PC-3 (cell line): ENCODE measurements around the gene ZMYND10.

Experiments
- EZH2 ChIP-seq: fragments of 300-600 bp; sonication (generic); IDR thresholded peaks from one replicate; pipeline ENCODE4 v1.6.1; 2017; ENCODE audit warnings: antibody characterized with exemption, mild to moderate bottlenecking, low read length; ENCODE audit not compliant: unreplicated experiment
- TF ChIP-seq, protein P1 (sequence below): fragments of 300-600 bp; sonication (generic); conservative IDR thresholded peaks from 2 replicates; pipeline ENCODE4 v1.5.1; 2017; ENCODE audit warnings: antibody characterized with exemption, low read depth, mild to moderate bottlenecking, low read length

DNA sequence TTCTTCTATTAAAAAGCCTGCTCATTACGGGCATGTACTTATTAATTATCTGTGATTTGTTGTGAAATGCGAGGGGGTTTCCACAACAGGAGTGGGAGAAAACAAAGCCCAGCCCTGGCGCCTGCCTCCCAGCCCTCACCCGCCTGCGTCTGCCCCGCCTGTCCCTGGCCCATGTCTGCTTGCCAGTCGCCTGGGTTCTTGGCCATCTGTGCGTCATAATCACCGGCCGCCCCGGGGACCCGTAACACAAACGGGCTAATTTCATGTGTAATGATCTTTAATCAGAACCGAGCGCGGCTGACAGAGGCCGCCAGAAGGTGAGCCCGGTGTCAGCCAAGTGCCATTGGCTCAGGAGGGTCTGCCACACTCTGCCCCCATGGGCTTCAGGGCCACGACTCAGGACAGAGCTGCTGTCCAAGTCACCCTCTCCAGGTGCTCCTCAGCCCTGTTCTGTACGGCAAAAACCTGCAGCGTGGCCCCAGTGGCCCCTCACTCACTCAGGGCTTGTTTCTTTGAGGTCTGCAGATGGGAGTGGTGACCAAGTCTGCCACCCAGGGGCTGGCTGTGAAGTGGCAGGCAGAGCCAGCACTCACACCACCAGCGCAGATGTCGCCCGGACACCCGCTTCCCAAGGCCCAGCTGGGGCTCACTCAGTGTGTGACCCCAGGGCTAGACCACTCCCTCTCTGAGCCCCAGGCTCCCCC, 42.6 kb upstream of the ZMYND10 start:
- TF ChIP-seq, protein P1, sequence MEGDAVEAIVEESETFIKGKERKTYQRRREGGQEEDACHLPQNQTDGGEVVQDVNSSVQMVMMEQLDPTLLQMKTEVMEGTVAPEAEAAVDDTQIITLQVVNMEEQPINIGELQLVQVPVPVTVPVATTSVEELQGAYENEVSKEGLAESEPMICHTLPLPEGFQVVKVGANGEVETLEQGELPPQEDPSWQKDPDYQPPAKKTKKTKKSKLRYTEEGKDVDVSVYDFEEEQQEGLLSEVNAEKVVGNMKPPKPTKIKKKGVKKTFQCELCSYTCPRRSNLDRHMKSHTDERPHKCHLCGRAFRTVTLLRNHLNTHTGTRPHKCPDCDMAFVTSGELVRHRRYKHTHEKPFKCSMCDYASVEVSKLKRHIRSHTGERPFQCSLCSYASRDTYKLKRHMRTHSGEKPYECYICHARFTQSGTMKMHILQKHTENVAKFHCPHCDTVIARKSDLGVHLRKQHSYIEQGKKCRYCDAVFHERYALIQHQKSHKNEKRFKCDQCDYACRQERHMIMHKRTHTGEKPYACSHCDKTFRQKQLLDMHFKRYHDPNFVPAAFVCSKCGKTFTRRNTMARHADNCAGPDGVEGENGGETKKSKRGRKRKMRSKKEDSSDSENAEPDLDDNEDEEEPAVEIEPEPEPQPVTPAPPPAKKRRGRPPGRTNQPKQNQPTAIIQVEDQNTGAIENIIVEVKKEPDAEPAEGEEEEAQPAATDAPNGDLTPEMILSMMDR: peak; percentile 54
- TF ChIP-seq EZH2: no peak
